Caco-2 (cell line): ENCODE measurements around the gene PBX4. TPM values are rescaled to one million over a fixed set of nuclear protein-coding genes. Genes with fewer than 3 reads are reported as not detected.

Source experiments
- BruUV-seq: library from RNA; stranded (reverse); fragments of 400-500 nt; replicated peaks from 2 replicates; lab custom pipeline; 2021; lab: Mats Ljungman, UMichigan
- CTCF ChIA-PET: fragments of 300-600 bp; sonication (Branson Sonifier 250); formaldehyde crosslinking; loops from one replicate; lab custom pipeline; 2022; ENCODE audit warnings: antibody characterized with exemption; lab: Charles Lee
- POLR2A ChIA-PET: fragments of 300-600 bp; sonication (Branson Sonifier 250); formaldehyde crosslinking; loops from one replicate; lab custom pipeline; 2022; ENCODE audit warnings: antibody characterized with exemption; lab: Charles Lee
- DNase-seq, 2 experiments: peaks; one replicate each; pipeline versions ENCODE4 v3.0.0 to v3.0.0-alpha.2; 2020 to 2022
- H3K27me3 ChIP-seq: replicated peaks from 2 replicates; pipeline ENCODE4 v1.6.0; 2011; ENCODE audit warnings: low read length; ENCODE audit not compliant: control insufficient read depth, insufficient read depth
- H3K36me3 ChIP-seq: 2 replicates; pipeline ENCODE4 v1.5.1; 2011; ENCODE audit warnings: low read length; ENCODE audit not compliant: control insufficient read depth, insufficient read depth
- H3K4me1 ChIP-seq: fragments of 250-450 bp; sonication (Bioruptor Pico); 2 replicates; pipeline ENCODE4 v1.5.1; 2020; ENCODE audit warnings: mild to moderate bottlenecking
- H3K4me3 ChIP-seq: 2 replicates; pipeline ENCODE4 v1.5.1; 2011; ENCODE audit warnings: low read depth, mild to moderate bottlenecking, control low read depth, low read length
- H3K9me3 ChIP-seq: fragments of 250-450 bp; sonication (Bioruptor Pico); 2 replicates; pipeline ENCODE4 v1.5.1; 2020; ENCODE audit warnings: mild to moderate bottlenecking, moderate library complexity
- H3K27ac Mint-ChIP-seq: one replicate; pipeline ENCODE4 v1.8.0; 2022; ENCODE audit warnings: mixed read lengths; ENCODE audit not compliant: unreplicated experiment
- H3K27me3 Mint-ChIP-seq: one replicate; pipeline ENCODE4 v1.8.0; 2022; ENCODE audit warnings: mixed read lengths; ENCODE audit not compliant: insufficient read depth, unreplicated experiment
- H3K36me3 Mint-ChIP-seq: one replicate; pipeline ENCODE4 v1.8.0; 2022; ENCODE audit warnings: mild to moderate bottlenecking, mixed read lengths; ENCODE audit not compliant: insufficient read depth, unreplicated experiment
- H3K4me1 Mint-ChIP-seq: one replicate; pipeline ENCODE4 v1.8.0; 2022; ENCODE audit warnings: low read depth, mixed read lengths; ENCODE audit not compliant: unreplicated experiment
- H3K4me3 Mint-ChIP-seq: one replicate; pipeline ENCODE4 v1.8.0; 2022; ENCODE audit warnings: mild to moderate bottlenecking, moderate library complexity, mixed read lengths; ENCODE audit not compliant: unreplicated experiment
- H3K9me3 Mint-ChIP-seq: one replicate; pipeline ENCODE4 v1.8.0; 2022; ENCODE audit warnings: mixed read lengths; ENCODE audit not compliant: unreplicated experiment
- CTCF ChIP-seq, 2 experiments: fragments of 200-600 bp in 1 of 2; IDR thresholded peaks; 1 replicate in 1 of 2; 2 replicates in 1 of 2; pipeline versions ENCODE4 v1.5.1 to v1.8.0; 2011 to 2022; ENCODE audit warnings: antibody characterized with exemption in 1 of 2, control low read depth in 1 of 2, inconsistent platforms in 1 of 2, low read depth in 1 of 2, low read length in 1 of 2, mild to moderate bottlenecking in 1 of 2, moderate library complexity in 1 of 2; ENCODE audit not compliant: insufficient read depth in 1 of 2, severe bottlenecking in 1 of 2, unreplicated experiment in 1 of 2
- intact Hi-C: fragments of 100-400 bp; cut with micrococcal nuclease; formaldehyde crosslinking; loops from one replicate; pipeline ENCODE4 v1.10.0; 2022; ENCODE audit not compliant: unreplicated experiment
- total RNA-seq: library from RNA; stranded (reverse); gene quantifications from 2 replicates; pipeline ENCODE4 v1.2.3, GENCODE V29; 2022

PBX4 gene
- total RNA-seq, 1 experiment from 2014 or later = 3.5 TPM

- Mint-ChIP-seq H3K9me3 (no peaks in the 10 kb centered on the region), H3K4me1 (no peaks in the 10 kb centered on the region), H3K4me3 (no peak overlapping the region), H3K27ac (no peak overlapping the region), H3K36me3 (no peaks in the 10 kb centered on the region), H3K27me3 (peaks cover 4% of the 10 kb centered on the region)
- intact Hi-C loops = loop anchor here (5.0 kb wide), 1 partner anchor 67 kb away; the partner anchor contains the start of gene PBX4
- POLR2A ChIA-PET = no interaction called here
- no peaks in the 10 kb centered on the region for H3K27me3 ChIP-seq
- no peak for DNase-seq
- no peak overlapping the region for H3K4me3 ChIP-seq
- no peaks in the 10 kb centered on the region for H3K4me1 ChIP-seq
- H3K9me3 ChIP-seq = no peaks in the 10 kb centered on the region
- BruUV-seq = no TSS peak
- no peaks in the 10 kb centered on the region for H3K36me3 ChIP-seq
- no peak for TF ChIP-seq CTCF (IDR thresholded peaks at IDR 0.05; ENCODE audit: insufficient read depth in 1 of 2, low read depth in 1 of 2, low read length in 1 of 2, severe bottlenecking in 1 of 2, unreplicated experiment in 1 of 2)
- CTCF ChIA-PET = interaction anchor here (0.7 kb wide), 1 partner anchor 18 kb away, joined by 3 read pairs; no protein-coding TSS in a partner anchor
Observed at GRCh38 chr19:19550485-19550929, 68.0 kb downstream of the PBX4 start.

- H3K4me1 Mint-ChIP-seq = no peaks in the 10 kb centered on the region
- DNase-seq = no peak
- Histone ChIP-seq H3K4me1 (no peaks in the 10 kb centered on the region), H3K4me3 (no peak overlapping the region), H3K36me3 (no peaks in the 10 kb centered on the region), H3K9me3 (no peaks in the 10 kb centered on the region), H3K27me3 (no peaks in the 10 kb centered on the region)
- peaks cover 4% of the 10 kb centered on the region for H3K27me3 Mint-ChIP-seq
- H3K9me3 Mint-ChIP-seq = no peaks in the 10 kb centered on the region
- H3K36me3 Mint-ChIP-seq = no peaks in the 10 kb centered on the region
- POLR2A ChIA-PET = no interaction called here
- CTCF ChIA-PET = no interaction called here
- intact Hi-C loops = loop anchor here (5.0 kb wide), 1 partner anchor 67 kb away; the partner anchor contains the start of gene PBX4
- no peak overlapping the region for H3K4me3 Mint-ChIP-seq
- no peak for TF ChIP-seq CTCF (IDR thresholded peaks at IDR 0.05; ENCODE audit: insufficient read depth in 1 of 2, low read depth in 1 of 2, low read length in 1 of 2, severe bottlenecking in 1 of 2, unreplicated experiment in 1 of 2)
- no TSS peak for BruUV-seq
- no peak overlapping the region for H3K27ac Mint-ChIP-seq
Observed at GRCh38 chr19:19549804-19550464, 68.6 kb downstream of the PBX4 start.

GRCh38 chr19:19548915-19549759 is 69.3 kb downstream of the PBX4 start:
- BruUV-seq = no TSS peak
- Histone ChIP-seq H3K27me3 (no peaks in the 10 kb centered on the region), H3K4me1 (no peaks in the 10 kb centered on the region), H3K9me3 (no peaks in the 10 kb centered on the region), H3K4me3 (no peak overlapping the region), H3K36me3 (no peaks in the 10 kb centered on the region)
- no peak overlapping the region for H3K27ac Mint-ChIP-seq
- intact Hi-C loops = no loop called here
- POLR2A ChIA-PET = no interaction called here
- CTCF ChIA-PET = no interaction called here
- no peak overlapping the region for H3K4me3 Mint-ChIP-seq
- H3K27me3 Mint-ChIP-seq = peaks cover 4% of the 10 kb centered on the region
- H3K36me3 Mint-ChIP-seq = no peaks in the 10 kb centered on the region
- no peak for TF ChIP-seq CTCF (IDR thresholded peaks at IDR 0.05; ENCODE audit: insufficient read depth in 1 of 2, low read depth in 1 of 2, low read length in 1 of 2, severe bottlenecking in 1 of 2, unreplicated experiment in 1 of 2)
- no peaks in the 10 kb centered on the region for H3K4me1 Mint-ChIP-seq
- H3K9me3 Mint-ChIP-seq = no peaks in the 10 kb centered on the region
- no peak for DNase-seq
